Muscle of leg (tissue), 11 donors: ENCODE data around the gene EDNRB. TPM values are rescaled to one million over a fixed set of nuclear protein-coding genes. Genes with fewer than 3 reads are reported as not detected.

Source experiments
- DNase-seq: peaks from one replicate; pipeline ENCODE4 v3.0.0; 2013
- H3K27ac ChIP-seq: one replicate; pipeline ENCODE4 v1.5.1; 2013; ENCODE audit warnings: mild to moderate bottlenecking, low read length, control low read depth
- H3K27me3 ChIP-seq: one replicate; pipeline ENCODE4 v1.6.1; 2013; ENCODE audit warnings: low read length; ENCODE audit not compliant: control insufficient read depth, insufficient read depth
- H3K36me3 ChIP-seq: one replicate; pipeline ENCODE4 v1.6.1; 2013; ENCODE audit warnings: low read length; ENCODE audit not compliant: control insufficient read depth, insufficient read depth
- H3K4me1 ChIP-seq: one replicate; pipeline ENCODE4 v1.6.1; 2013; ENCODE audit warnings: low read length; ENCODE audit not compliant: control insufficient read depth, insufficient read depth
- H3K4me3 ChIP-seq: one replicate; pipeline ENCODE4 v1.5.1; 2013; ENCODE audit warnings: low read length, control low read depth
- H3K9me3 ChIP-seq: replicated peaks from 2 replicates; pipeline ENCODE4 v1.6.1; 2013; ENCODE audit warnings: low read depth, low read length; ENCODE audit not compliant: control insufficient read depth
- WGBS: methylation state at CpG from one replicate; pipeline ENCODE4 v1.1.5; 2013; ENCODE audit warnings: missing lambda C conversion rate; ENCODE audit not compliant: insufficient coverage; 5-methylcytosine and 5-hydroxymethylcytosine counted together
- polyA plus RNA-seq, 8 donors: library from polyadenylated mRNA; unstranded; fragments of 120-200 nt; gene quantifications; one replicate each; pipeline versions ENCODE4 v1.2.1 to v1.2.3, GENCODE V29; 2013; ENCODE audit warnings: inconsistent platforms in 1 of 8, low replicate concordance in 1 of 8; ENCODE audit not compliant: insufficient read length in 8 of 8, insufficient read depth in 1 of 8
- total RNA-seq: library from RNA; stranded (reverse); fragments of 120-200 nt; gene quantifications from one replicate; pipeline ENCODE4 v1.2.4, GENCODE V29; 2013

Gene EDNRB
- total and polyA plus RNA-seq, 9 donors = 10.5 to 25.1 (median 12.9) TPM

GRCh38 chr13:77903435-77903834 is 15.2 kb downstream of the EDNRB start:
- H3K4me3 ChIP-seq = no peak overlapping the region
- WGBS = no CpG with 5 or more reads among the region's 1 CpG
- DNase-seq = no peak
- no peak overlapping the region for H3K27ac ChIP-seq
- H3K36me3 ChIP-seq = no peaks in the 10 kb centered on the region
- H3K27me3 ChIP-seq = no peaks in the 10 kb centered on the region
- H3K9me3 ChIP-seq = no peaks in the 10 kb centered on the region
- H3K4me1 ChIP-seq = no peaks in the 10 kb centered on the region

GRCh38 chr13:77902319-77902963 is 16.2 kb downstream of the EDNRB start:
- Histone ChIP-seq H3K36me3 (no peaks in the 10 kb centered on the region), H3K9me3 (no peaks in the 10 kb centered on the region), H3K27ac (no peak overlapping the region), H3K4me3 (no peak overlapping the region), H3K4me1 (no peaks in the 10 kb centered on the region), H3K27me3 (no peaks in the 10 kb centered on the region)
- 85% methylated on average over 4 of the region's 4 CpGs for WGBS
- DNase-seq = no peak

GRCh38 chr13:77898097-77898496 is 20.5 kb downstream of the EDNRB start:
- 58% methylated on average over 3 of the region's 4 CpGs for WGBS
- Histone ChIP-seq H3K27ac (peak overlapping the region; percentile 50), H3K36me3 (no peaks in the 10 kb centered on the region), H3K9me3 (no peaks in the 10 kb centered on the region), H3K4me3 (no peak overlapping the region), H3K27me3 (no peaks in the 10 kb centered on the region), H3K4me1 (no peaks in the 10 kb centered on the region)
- DNase-seq = peak; percentile 46

- peak; percentile 21 for DNase-seq
- Histone ChIP-seq H3K36me3 (no peaks in the 10 kb centered on the region), H3K4me1 (no peaks in the 10 kb centered on the region), H3K4me3 (no peak overlapping the region), H3K27me3 (no peaks in the 10 kb centered on the region), H3K9me3 (no peaks in the 10 kb centered on the region), H3K27ac (peak overlapping the region; percentile 70)
- no CpG with 5 or more reads among the region's 2 CpGs for WGBS
These were observed 21.7 kb downstream of the EDNRB start for GRCh38 chr13:77896977-77897376.

- WGBS = 27% methylated on average over 2 of the region's 8 CpGs
- Histone ChIP-seq H3K27ac (peak overlapping the region; percentile 70), H3K27me3 (no peaks in the 10 kb centered on the region), H3K36me3 (no peaks in the 10 kb centered on the region), H3K4me3 (no peak overlapping the region), H3K4me1 (no peaks in the 10 kb centered on the region), H3K9me3 (no peaks in the 10 kb centered on the region)
- peak; percentile 85 for DNase-seq
These were observed 22.1 kb downstream of the EDNRB start for GRCh38 chr13:77896536-77896935.

GRCh38 chr13:77894743-77895142 is 23.9 kb downstream of the EDNRB start:
- 43% methylated on average over 1 of the region's 3 CpGs for WGBS
- DNase-seq = peak; percentile 30
- H3K27ac ChIP-seq = no peak overlapping the region

GRCh38 chr13:77893066-77893465 is 25.6 kb downstream of the EDNRB start:
- Histone ChIP-seq H3K4me3 (no peak overlapping the region), H3K9me3 (no peaks in the 10 kb centered on the region), H3K27me3 (no peaks in the 10 kb centered on the region), H3K36me3 (no peaks in the 10 kb centered on the region), H3K27ac (no peak overlapping the region), H3K4me1 (no peaks in the 10 kb centered on the region)
- WGBS = 100% methylated on average over 2 of the region's 6 CpGs
- no peak for DNase-seq

More at GRCh38 chr13:77894743-77895142, 23.9 kb downstream of the EDNRB start:
- no peak overlapping the region for H3K4me3 ChIP-seq
- H3K36me3 ChIP-seq = no peaks in the 10 kb centered on the region
- no peaks in the 10 kb centered on the region for H3K27me3 ChIP-seq
- H3K4me1 ChIP-seq = no peaks in the 10 kb centered on the region
- no peaks in the 10 kb centered on the region for H3K9me3 ChIP-seq

GRCh38 chr13:77892491-77892890 is 26.1 kb downstream of the EDNRB start:
- Histone ChIP-seq H3K9me3 (no peaks in the 10 kb centered on the region), H3K27ac (no peak overlapping the region), H3K36me3 (no peaks in the 10 kb centered on the region), H3K4me3 (no peak overlapping the region), H3K27me3 (no peaks in the 10 kb centered on the region), H3K4me1 (no peaks in the 10 kb centered on the region)
- no peak for DNase-seq

- H3K27ac ChIP-seq = no peak overlapping the region
- no peaks in the 10 kb centered on the region for H3K4me1 ChIP-seq
- H3K4me3 ChIP-seq = no peak overlapping the region
- no peak for DNase-seq
- no peaks in the 10 kb centered on the region for H3K27me3 ChIP-seq
- no peaks in the 10 kb centered on the region for H3K36me3 ChIP-seq
- no CpG with 5 or more reads among the region's 2 CpGs for WGBS
- H3K9me3 ChIP-seq = no peaks in the 10 kb centered on the region
These were observed 27.1 kb downstream of the EDNRB start for GRCh38 chr13:77891486-77891885.

GRCh38 chr13:77891041-77891440 is 27.6 kb downstream of the EDNRB start:
- no peak overlapping the region for H3K4me3 ChIP-seq
- WGBS = no CpG with 5 or more reads among the region's 1 CpG
- H3K27me3 ChIP-seq = no peaks in the 10 kb centered on the region
- H3K9me3 ChIP-seq = no peaks in the 10 kb centered on the region
- H3K27ac ChIP-seq = no peak overlapping the region
- no peak for DNase-seq
- H3K36me3 ChIP-seq = no peaks in the 10 kb centered on the region
- no peaks in the 10 kb centered on the region for H3K4me1 ChIP-seq

- H3K4me3 ChIP-seq = no peak overlapping the region
- no peaks in the 10 kb centered on the region for H3K27me3 ChIP-seq
- no peaks in the 10 kb centered on the region for H3K4me1 ChIP-seq
- no peaks in the 10 kb centered on the region for H3K36me3 ChIP-seq
- no peaks in the 10 kb centered on the region for H3K9me3 ChIP-seq
- H3K27ac ChIP-seq = no peak overlapping the region
- no CpG with 5 or more reads among the region's 2 CpGs for WGBS
- DNase-seq = no peak
These were observed 35.3 kb downstream of the EDNRB start for GRCh38 chr13:77883328-77883727.
